Testis (tissue), 3 donors: ENCODE data around the gene FHL2. TPM values are rescaled to one million over a fixed set of nuclear protein-coding genes. Genes with fewer than 3 reads are reported as not detected.
A peak's percentile ranks its signal among the peaks of the same experiment; 100 is the strongest.

Experiments
- DNase-seq: peaks from one replicate; pipeline ENCODE4 v3.0.0-alpha.2; 2019
- H3K27ac ChIP-seq, 2 donors: fragments of 200-600 bp; sonication (generic); one replicate each; pipeline ENCODE4 v1.5.1; 2019
- H3K27me3 ChIP-seq: fragments of 200-600 bp; sonication (generic); one replicate; pipeline ENCODE4 v1.5.1; 2019
- H3K36me3 ChIP-seq: fragments of 200-600 bp; sonication (generic); one replicate; pipeline ENCODE4 v1.5.1; 2017; ENCODE audit warnings: low read depth; ENCODE audit errors: missing control alignments
- H3K4me1 ChIP-seq: fragments of 200-600 bp; sonication (generic); one replicate; pipeline ENCODE4 v1.5.1; 2019
- H3K4me3 ChIP-seq, 2 donors: fragments of 200-600 bp; sonication (generic); one replicate each; pipeline ENCODE4 v1.5.1; 2017 to 2019
- H3K9me3 ChIP-seq: fragments of 200-600 bp; sonication (generic); one replicate; pipeline ENCODE4 v1.5.1; 2017
- POLR2A ChIP-seq: fragments of 450-650 bp; IDR thresholded peaks from one replicate; pipeline ENCODE4 v1.6.1; 2017; ENCODE audit warnings: antibody characterized with exemption, mild to moderate bottlenecking, moderate library complexity
- WGBS, 2 donors: methylation state at CpG; one replicate each; pipeline ENCODE4 v1.1.5; 2018; 5-methylcytosine and 5-hydroxymethylcytosine counted together
- intact Hi-C: fragments of 100-400 bp; cut with DNase I; formaldehyde crosslinking; loops from one replicate; pipeline ENCODE4 v1.15.1; 2023; ENCODE audit warnings: low total_unique reads
- polyA plus RNA-seq: library from polyadenylated mRNA; stranded (reverse); fragments of 350-450 nt; fragmentation: Illumina TruSeq; extraction: RNeasy Lipid Tissue Mini Kit (QIAGEN cat#74804); gene quantifications from one replicate; pipeline ENCODE4 v1.2.3, GENCODE V29; 2014; ENCODE audit warnings: low read depth, low replicate concordance; ENCODE audit not compliant: insufficient read depth
- total RNA-seq, 2 donors: library from RNA; depleted of rRNA; stranded (reverse); fragments of >200 nt; gene quantifications; one replicate each; pipeline ENCODE4 v1.2.3, GENCODE V29; 2016
- TF ChIP-seq, protein P1 (sequence below), 3 experiments: fragments of 450-650 bp in 2 of 3; fragments of 200-600 bp in 1 of 3; sonication (generic) in 1 of 3; IDR thresholded peaks; one replicate each; pipeline ENCODE4 v1.5.1; 2016 to 2019; ENCODE audit warnings: antibody characterized with exemption in 3 of 3, mild to moderate bottlenecking in 2 of 3, moderate library complexity in 1 of 3

The FHL2 gene
- total and polyA plus RNA-seq, 3 donors from 2014 or later, result 76.9 to 154 (median 99.3) TPM

DNA sequence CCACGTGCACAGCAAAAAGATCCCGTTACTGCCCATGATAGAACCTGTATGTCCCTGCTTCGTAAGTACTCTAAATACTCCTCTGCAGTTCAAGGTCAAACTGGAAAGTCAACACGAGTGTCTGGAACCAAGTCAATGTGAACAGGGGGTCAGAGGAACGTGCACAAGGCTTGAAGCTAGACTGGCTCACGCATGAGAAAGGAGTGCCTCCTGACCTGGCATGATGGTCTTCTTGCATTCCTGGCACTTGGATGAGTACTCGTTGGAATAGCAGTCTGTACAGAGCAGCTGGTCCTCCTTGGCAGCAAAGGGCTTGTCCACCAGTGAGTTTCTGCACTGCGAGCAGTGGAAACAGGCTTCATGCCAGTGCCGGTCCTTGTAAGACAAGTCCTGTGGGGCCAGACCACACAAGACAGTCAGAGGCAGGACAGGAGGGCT lies 25.5 kb downstream of the FHL2 start:
- H3K9me3 ChIP-seq, result no peaks in the 10 kb centered on the region
- peaks cover 79% of the 10 kb centered on the region for H3K4me1 ChIP-seq
- DNase-seq, result peak; percentile 90
- WGBS, 2 donors, result 24 to 38% methylated on average over 7 to 9 of the region's 9 CpGs
- H3K27me3 ChIP-seq, result no peaks in the 10 kb centered on the region
- H3K4me3 ChIP-seq, result no peak overlapping the region
- TF ChIP-seq, protein P1, sequence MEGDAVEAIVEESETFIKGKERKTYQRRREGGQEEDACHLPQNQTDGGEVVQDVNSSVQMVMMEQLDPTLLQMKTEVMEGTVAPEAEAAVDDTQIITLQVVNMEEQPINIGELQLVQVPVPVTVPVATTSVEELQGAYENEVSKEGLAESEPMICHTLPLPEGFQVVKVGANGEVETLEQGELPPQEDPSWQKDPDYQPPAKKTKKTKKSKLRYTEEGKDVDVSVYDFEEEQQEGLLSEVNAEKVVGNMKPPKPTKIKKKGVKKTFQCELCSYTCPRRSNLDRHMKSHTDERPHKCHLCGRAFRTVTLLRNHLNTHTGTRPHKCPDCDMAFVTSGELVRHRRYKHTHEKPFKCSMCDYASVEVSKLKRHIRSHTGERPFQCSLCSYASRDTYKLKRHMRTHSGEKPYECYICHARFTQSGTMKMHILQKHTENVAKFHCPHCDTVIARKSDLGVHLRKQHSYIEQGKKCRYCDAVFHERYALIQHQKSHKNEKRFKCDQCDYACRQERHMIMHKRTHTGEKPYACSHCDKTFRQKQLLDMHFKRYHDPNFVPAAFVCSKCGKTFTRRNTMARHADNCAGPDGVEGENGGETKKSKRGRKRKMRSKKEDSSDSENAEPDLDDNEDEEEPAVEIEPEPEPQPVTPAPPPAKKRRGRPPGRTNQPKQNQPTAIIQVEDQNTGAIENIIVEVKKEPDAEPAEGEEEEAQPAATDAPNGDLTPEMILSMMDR (IDR thresholded peaks at IDR 0.05), result no peak
- TF ChIP-seq POLR2A, result no peak
- peak overlapping the region; percentile 71 to 73 for H3K27ac ChIP-seq
- intact Hi-C loops, result loop anchor here (10.0 kb wide), 1 partner anchor 121 kb away; no protein-coding TSS in a partner anchor
- H3K36me3 ChIP-seq, result no peaks in the 10 kb centered on the region

DNA sequence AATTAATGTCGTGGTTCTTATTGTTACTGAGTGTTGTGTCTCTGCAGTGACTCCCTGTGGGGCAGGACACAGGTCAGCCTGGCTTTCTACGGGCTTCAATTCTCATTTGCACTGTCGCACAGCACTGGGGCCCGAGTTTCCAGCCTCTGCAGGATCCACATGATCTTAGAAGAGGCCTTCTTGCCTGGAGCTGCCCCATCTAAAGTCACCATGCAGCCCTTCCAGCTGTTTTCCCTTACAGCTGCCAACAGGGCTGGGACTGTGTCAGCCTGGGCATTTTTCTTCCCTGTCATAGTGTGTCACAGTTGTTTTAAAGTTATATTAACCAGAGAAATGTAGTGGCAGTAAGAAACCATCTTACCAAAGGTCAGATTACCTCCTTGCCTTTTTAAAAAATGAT lies 27.0 kb downstream of the FHL2 start:
- Histone ChIP-seq H3K4me1 (peaks cover 64% of the 10 kb centered on the region), H3K27me3 (no peaks in the 10 kb centered on the region), H3K36me3 (no peaks in the 10 kb centered on the region), H3K9me3 (no peaks in the 10 kb centered on the region), H3K4me3 (no peak overlapping the region), H3K27ac (peak overlapping the region; percentile 36 to 65)
- 68% methylated on average over 4 of the region's 4 CpGs for WGBS, 2 donors
- TF ChIP-seq POLR2A, result no peak
- TF ChIP-seq, protein P1 (IDR thresholded peaks at IDR 0.05), result no peak
- DNase-seq, result peak; percentile 14
- intact Hi-C loops, result loop anchor here (10.0 kb wide), 1 partner anchor 123 kb away; no protein-coding TSS in a partner anchor

DNA sequence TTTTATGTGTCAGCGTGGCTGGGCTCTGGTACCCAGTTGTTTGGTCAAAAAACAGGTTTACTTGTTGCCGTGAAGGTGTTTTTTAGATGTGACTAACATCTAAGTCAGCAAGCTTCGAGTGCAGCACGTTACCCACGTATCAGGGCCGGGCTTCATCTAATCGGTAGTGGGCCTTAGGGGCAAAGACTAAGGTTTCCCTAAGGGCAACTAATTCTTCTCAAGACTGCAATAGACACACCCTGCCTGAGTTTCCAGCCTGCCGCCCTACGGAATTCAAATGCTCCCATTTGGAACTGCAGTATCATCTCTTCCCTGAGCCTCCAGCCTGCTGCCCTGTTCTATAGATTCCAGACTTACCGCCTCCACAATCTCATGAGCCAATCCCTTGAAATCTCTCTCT lies 27.7 kb downstream of the FHL2 start:
- TF ChIP-seq, protein P1 (IDR thresholded peaks at IDR 0.05), result no peak
- no peaks in the 10 kb centered on the region for H3K27me3 ChIP-seq
- WGBS, 2 donors, result 54 to 66% methylated on average over 10 of the region's 10 CpGs
- intact Hi-C loops, result loop anchor here (10.0 kb wide), 1 partner anchor 124 kb away; no protein-coding TSS in a partner anchor
- H3K4me1 ChIP-seq, result peaks cover 63% of the 10 kb centered on the region
- no peak overlapping the region for H3K4me3 ChIP-seq
- H3K9me3 ChIP-seq, result no peaks in the 10 kb centered on the region
- peak; percentile 11 for DNase-seq
- H3K27ac ChIP-seq, result peak overlapping the region; percentile 36 to 65
- H3K36me3 ChIP-seq, result no peaks in the 10 kb centered on the region

- H3K36me3 ChIP-seq, result no peaks in the 10 kb centered on the region
- no peaks in the 10 kb centered on the region for H3K27me3 ChIP-seq
- intact Hi-C loops, result loop anchor here (5.0 to 10.0 kb wide), 2 partner anchors 125 to 147 kb away; no protein-coding TSS in a partner anchor
- no peak for TF ChIP-seq POLR2A
- TF ChIP-seq, protein P1 (IDR thresholded peaks at IDR 0.05), result peak; percentile 78 to 93 (median 88)
- no peak overlapping the region for H3K4me3 ChIP-seq
- 13 to 15% methylated on average over 29 to 30 of the region's 30 CpGs for WGBS, 2 donors
- H3K9me3 ChIP-seq, result no peaks in the 10 kb centered on the region
- H3K4me1 ChIP-seq, result peaks cover 56% of the 10 kb centered on the region
- peak; percentile 95 for DNase-seq
- H3K27ac ChIP-seq, result peak overlapping the region in 1 of 2 donors; percentile 65
Measured at GRCh38 chr2:105369777-105370690, 28.8 kb downstream of the FHL2 start.
